NOMO-1 treated with dmso at 0.1 percent for 144 hours (cell line): Measurements from ENCODE around the gene TMEM158.

ENCODE experiments used
- DNase-seq: peaks from one replicate; lab custom pipeline; 2025; ENCODE audit not compliant: unreplicated experiment; lab: John Stamatoyannopoulos, UW

Gene TMEM158

GRCh38 chr3:45178183-45179023 is 47.7 kb downstream of the TMEM158 start:
- no peak for DNase-seq

DNA sequence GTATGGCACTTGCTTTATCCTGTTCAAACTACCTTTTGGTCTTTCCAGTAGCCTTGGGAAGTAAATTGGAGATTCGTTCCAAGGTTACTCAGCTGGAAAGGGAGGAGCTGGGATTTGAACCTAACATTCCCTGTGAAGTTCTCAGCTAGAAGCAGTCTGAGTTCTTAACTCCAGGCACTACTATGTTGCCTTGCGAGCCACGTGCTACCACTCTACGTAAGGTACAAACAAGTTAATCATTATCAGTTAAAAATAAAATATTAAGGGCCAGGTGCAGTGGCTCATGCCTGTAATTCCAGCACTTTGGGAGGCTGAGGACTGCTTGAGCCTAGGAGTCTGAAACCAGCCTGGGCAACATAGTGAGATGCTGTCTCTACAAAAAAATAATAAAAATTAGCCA is 49.2 kb downstream of the TMEM158 start:
- no peak for DNase-seq
